GM21529 (cell line): ENCODE data around the gene ONECUT2.
"Not testable (repeated sequence)": the region's sequence is repeated elsewhere in the genome, so short reads cannot be mapped to it uniquely, and the experiment has no call there.

Experiments
- ATAC-seq: cut with Tn5 transposase; IDR thresholded peaks from one replicate; pipeline ENCODE4 v1.9.1; 2021; ENCODE audit not compliant: unreplicated experiment

Gene ONECUT2

DNA sequence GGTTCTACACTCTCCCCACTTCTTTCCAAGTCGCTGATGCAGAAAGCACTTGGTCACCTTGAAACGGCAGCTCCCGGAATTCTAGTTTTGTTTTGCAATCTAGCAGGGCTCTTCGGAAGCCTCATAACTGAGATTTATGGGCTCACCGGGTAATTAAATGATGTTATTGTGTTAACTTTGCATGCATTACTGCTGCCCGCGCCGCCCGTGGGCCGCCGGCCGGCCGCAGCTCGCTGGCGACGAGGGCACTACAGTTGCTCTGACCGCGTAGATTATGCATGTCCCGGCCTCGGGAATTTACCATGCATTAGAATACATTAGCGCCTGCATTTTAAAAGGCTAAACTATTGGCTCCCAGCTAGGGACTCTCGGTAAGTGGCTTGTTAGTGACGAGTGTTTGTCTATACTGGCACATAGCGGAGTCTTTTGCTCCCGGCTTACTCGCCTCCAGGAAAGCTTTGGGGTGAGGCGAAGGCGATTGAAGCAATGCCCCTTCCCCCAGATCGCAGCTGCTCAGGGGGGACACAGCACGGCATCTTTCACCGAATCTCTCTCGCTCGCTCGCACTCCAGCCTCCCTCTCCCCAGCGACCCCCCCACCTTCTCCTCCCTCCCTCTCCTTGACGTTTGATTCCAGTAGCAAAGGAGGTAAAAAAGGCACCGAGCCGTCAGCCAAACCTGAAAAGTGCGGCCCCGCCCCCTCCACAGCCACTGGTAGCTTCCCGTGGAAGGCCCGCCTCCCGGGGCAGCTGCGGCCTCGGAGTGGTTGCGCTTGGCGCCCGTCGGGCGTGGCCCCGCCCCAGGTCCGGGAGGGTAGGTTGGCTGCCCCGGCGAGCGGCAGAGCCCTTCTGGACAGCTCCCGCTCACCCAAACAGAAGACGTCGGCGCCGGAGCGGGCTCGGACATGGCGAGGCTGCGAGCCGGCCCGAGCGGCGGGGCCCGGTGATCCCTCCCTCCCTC lies at the start of gene ONECUT2:
Gene ONECUT2, plus strand, starts transcription at position 839 of the 959 bp plus-strand sequence. CDS start 343 bp downstream, outside the sequence.
- ATAC-seq: peak; percentile 79

DNA sequence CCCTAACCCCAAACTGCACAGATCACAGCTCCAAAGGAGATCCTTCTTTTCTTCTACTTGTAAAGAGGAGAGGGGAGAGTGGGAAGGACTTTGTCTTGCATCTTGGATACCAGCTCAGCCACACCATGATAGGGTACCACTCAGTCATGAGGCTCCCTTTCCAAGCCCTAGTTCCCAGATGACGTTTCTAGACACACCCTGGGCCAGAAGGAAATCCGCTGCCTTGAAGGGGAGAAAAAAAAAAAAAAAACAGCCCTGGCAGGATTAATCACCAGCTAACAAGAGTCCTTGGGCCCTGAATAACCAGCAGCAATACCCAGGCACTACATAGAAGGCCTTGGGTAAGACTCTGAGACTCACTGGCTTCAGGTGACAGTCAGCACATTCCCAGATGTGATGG lies 45.9 kb upstream of the ONECUT2 start:
- ATAC-seq: no peak

DNA sequence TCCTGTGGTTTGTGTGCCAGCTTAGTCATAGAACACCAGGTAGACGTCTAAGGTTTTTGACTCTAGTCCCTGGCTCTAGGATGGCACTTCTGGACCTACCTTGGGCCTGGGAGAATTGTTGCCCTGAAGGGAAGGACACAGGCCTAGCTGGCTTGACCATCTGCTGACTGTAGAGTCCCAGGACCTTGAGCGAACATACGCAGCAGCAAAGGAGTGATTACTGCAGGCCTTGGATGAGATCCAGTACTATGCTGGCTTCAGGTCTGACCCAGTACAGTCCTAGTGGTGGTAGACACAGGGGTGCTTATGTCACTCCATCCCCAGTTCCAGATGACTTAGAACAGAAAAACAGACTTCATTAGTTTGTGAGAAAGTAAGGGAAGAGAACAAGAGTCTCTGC lies 45.1 kb upstream of the ONECUT2 start:
- no peak for ATAC-seq

DNA sequence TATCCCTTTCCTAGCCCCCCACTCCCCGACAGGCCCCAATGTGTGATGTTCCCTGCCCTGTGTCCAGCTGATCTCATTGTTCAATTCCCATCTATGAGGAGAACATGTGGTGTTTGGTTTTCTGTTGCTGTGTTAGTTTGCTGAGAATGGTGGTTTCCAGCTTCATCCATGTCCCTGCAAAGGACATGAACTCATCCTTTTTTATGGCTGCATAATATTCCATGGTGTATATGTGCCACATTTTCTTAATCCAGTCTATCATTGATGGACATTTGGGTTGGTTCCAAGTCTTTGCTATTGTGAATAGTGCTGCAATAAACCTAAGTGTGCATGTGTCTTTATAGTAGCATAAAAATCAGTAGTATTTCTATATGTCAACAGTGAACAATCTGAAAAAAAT lies 40.4 kb upstream of the ONECUT2 start:
- ATAC-seq: not testable (repeated sequence)

DNA sequence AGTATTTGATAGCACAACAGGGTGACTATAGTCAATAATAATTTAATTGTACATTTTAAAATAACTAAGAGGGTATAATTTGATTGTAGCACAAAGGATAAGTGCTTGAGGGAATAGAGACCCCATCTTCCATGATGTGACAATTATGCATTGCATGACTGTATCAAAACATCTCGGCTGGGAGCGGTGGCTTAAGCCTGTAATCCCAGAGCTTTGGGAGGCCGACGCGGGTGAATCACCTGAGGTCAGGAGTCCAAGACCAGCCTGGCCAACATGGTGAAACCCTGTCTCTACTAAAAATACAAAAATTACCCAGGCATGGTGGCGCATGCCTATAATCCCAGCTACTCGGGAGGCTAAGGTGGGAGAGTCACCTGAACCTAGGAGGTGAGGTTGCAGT lies 38.3 kb upstream of the ONECUT2 start:
- not testable (repeated sequence) for ATAC-seq

DNA sequence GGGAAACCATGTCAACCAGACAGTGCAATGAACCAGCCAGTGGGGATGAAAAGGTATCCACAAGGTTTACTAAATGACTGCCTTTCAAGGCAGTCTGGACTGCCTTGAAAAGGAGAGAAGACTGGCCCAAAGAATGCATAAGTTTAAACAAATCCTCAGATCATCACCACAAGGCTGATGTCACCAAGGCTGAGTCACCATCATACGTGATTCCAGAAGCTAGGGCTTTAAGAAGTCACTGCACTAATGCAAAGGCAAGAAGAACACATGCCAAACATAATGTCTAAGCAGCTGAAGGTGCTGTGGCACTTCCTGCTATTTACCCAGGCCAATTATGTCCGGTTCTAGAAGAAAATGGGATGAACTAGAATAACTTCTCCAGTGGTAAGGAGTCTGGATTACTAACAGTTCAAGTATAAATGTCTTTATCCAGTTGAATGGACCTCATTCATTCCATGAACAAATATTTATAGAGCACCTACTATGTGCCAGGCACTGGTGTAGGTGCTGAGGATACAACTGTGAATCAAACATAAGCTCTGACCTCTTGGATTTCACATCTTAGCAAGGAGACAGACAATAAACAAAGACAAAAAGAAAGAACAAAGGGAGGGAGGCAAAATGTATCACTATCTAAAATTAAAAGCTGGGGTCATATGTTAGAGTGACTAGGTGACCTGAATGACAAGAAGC lies 37.6 kb upstream of the ONECUT2 start:
- no peak for ATAC-seq

DNA sequence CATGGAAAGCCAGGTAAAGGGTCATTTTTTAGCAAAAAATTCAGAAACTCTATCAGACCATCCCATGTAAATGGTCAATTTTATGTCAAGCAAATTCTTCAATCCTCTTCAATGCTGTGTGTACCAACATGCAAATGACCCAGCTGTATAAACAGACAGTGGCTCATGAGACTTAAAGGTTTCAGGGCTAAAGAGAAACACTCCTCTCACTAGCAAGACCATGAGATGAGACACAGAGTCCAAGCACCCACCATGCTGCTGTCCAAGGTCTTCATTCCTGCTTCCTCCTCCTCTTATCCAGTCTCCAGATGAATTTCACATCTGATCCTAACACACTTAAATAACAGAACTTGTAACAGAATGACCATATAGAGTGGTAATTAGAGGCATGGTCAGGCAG lies 30.8 kb upstream of the ONECUT2 start:
- no peak for ATAC-seq

DNA sequence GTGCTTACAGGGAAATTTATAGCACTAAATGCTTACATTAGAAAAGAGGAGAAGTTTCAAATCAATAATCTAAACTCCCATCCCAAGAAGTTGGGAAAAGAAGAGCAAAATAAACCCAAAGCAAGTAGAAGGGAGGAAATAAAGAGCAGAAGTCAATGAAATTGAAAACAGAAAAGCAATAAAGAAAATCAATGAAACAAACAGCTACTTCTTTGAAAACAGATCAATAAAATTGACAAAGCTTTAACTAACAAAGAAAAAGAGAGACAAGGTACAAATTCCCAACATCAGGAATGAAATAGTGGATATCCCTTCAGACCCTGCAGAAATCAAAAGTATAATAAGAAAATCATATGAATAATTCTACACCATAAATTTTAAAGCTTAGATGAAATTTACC lies 25.5 kb upstream of the ONECUT2 start:
- no peak for ATAC-seq

DNA sequence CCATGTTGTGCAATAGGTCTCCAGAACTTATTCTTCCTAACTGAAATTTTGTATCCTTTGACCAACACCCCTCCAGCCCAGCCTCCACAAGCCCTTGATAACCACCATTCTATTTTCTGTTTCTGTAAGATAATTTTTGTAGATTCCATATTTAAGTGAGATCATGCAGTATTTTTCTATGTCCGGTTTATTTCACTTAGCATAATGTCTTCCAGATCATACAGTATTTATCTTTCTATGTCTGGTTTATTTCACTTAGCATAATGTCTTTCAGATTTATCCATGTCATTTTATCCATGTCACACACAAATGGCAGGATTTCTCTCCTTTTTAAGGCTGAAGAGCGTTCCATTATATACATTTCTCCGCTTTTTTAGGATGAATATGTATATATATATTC lies 24.4 kb upstream of the ONECUT2 start:
- no peak for ATAC-seq

DNA sequence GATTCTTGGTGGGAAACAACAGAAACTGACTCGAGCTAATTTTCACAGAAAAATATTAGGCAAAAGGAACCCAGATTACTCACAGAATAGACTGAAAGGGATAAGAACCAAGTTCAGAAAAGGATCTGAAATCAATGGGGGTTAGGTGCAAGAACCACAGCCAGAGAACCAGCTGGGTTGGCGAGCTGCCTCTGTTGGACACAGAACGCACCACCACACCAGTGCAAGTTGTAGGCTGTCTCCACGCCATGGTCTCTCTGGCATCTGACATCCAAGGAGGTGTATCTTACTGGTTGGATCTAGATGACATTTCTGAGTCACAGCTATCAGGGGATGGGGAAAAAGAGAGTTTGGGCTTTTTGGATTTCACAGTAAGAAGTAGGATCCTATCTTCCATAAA lies 18.6 kb upstream of the ONECUT2 start:
- ATAC-seq: no peak

DNA sequence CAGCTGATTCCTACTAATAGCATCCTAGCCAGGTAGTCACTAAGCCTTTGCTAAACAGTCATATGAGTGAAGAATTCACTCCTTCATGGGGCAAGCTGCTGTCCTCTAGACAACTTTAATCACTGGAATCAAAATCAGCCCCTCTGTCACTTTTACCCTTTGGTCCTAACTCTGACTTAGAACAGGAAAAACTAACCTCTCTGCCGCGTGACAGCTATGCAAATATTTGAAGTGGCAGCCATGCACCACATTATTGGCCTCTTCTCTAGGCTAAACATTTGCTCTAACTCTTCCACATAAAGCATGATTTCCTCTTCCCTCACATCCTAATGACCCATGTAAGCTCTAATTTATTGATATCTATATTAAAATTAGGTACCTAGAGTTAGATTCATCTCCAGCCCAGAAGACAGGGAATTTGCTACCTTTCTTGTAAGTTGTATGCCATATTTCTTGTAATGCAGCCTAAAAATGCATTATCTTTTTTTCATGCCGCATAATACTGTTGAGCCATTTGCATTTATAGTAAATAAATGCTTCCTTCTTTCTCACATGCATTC lies 12.8 kb upstream of the ONECUT2 start:
- no peak for ATAC-seq

DNA sequence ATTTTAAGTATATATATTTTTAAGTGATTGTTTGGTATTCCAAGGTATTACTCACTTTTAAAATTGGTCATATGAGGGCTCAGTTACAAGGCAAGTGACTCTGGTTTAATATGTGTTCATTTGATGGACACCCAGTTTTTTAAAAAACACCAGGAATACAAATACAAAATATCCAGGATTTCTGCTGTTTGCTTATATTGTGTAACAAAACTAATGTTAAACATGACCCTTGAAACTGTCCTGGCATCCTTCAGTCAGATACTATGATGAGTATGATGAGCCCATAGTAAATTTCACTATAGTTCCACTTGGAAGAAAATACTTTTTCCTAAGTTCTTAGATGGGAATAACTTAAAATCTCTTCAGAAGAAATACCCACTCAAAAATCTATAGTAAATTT lies 11.4 kb upstream of the ONECUT2 start:
- ATAC-seq: no peak

DNA sequence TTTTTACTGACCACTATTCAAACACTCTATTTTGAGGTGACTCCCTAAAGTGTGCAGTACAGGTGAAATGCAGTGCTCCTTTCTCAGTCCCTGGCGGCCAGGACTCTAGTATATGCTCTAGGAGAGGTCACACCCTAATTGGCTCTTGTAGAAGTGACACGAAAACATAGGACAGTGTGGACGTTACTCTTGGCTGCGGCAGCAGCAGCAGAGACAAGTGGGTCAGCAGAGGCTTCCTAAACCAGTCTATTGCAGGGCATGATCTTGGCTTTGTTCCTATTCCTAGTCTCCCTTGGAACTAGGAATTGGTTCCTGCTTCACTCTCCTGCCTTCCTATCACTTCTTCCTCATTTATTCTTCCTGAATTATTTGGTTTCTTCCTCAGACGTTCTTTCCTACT lies 10.1 kb upstream of the ONECUT2 start:
- no peak for ATAC-seq

DNA sequence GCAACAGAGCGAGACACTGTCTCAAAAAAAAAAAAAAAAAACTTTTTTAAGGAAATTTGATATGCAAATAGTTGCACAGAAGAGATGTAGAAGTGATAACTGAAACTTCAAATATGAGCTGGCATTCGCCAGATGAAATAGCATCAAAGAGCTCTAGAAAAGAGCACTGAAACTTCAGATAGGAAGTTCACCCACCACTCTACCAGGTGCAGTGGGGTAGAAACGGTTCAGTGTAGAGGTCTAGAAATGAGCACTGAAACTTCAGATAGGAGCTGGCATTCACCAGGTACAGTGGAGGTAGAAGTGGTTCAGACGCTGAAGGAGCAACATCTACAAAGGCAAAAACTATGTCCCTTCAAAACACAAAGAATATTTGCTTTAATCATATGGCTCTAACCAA lies 9.0 kb upstream of the ONECUT2 start:
- ATAC-seq: no peak

DNA sequence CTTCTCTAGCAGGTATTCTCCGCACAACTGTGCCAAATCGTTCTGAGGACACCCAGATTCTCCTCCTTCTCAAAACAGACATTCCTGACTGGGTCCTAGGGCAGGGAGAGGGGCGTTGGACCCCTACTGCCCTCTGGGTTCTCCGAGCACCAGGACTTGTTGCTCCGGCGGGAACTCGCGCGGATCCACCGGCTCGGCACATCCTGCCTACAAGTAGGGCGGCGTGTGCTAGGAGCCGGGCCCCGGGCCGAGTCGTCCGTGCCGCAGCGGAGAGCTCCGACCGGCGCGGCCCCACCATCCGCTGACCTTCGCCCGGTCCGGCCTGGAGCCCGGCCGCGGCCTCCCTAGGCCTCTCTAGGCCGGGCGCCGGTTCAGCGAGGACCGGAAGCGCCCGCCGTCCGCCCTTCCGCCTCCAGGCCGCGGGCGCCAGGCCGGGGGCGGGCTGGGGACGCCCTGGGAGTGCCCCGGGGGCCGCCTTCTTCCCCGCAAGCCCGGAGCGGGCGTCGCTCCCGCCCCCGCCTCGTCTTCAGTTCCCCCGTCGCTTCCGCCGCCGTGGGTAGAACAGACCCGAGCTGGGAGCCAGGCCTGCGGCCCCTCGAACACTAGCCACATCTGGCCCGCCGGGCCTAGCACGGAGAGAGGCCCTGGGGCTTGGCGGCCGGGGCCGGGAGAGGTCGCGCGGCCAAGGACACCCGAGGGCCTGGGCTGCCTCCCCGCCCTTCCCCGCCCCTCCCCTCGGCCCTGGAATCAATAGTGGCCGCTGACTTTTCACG lies 7.6 kb upstream of the ONECUT2 start:
- no peak for ATAC-seq

DNA sequence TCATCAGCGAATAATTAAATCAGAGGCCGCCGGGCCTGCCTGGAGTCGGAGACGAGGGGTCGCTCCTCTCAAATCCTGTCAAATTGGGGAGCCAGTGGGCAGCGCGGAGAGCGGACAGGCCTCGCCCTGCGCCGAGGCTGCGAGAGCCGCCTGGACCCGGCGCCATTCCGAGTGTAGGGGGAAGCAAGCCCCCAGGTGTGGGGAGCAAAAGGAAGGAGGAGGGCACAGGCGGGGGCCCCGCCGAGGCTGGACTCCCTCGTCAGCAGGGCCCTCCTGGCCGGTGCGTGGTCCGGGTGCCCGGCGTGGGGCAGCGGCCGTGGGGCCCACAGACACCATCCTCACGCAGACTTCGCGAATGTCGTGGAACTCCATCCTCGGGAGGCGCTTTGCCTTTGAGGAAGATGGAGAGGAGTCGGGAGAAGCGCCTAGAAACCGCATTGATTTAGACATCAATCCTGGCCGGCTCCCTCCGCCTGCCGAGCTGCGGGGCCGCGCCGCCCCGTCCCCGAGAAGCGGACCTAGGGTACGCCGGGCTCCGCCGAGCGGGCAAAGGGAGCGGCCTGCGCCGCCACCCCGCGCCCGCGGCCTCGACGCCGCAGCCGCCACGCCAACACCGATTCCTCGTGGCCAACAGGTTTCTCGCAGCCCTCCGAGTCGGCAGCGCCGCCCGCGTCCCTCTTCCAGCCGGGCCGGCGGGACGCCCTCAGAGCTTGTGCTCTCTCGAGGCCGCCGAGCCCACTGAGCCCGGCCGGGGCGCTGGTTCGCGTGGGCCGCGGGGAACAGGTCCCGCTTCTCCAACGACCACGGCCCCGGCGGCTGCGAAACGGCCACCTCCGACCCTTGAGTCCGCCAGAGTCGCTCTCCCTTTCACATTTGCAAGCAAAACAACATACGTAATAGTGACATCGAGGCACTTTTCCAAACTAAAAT lies 6.7 kb upstream of the ONECUT2 start:
- ATAC-seq: no peak

DNA sequence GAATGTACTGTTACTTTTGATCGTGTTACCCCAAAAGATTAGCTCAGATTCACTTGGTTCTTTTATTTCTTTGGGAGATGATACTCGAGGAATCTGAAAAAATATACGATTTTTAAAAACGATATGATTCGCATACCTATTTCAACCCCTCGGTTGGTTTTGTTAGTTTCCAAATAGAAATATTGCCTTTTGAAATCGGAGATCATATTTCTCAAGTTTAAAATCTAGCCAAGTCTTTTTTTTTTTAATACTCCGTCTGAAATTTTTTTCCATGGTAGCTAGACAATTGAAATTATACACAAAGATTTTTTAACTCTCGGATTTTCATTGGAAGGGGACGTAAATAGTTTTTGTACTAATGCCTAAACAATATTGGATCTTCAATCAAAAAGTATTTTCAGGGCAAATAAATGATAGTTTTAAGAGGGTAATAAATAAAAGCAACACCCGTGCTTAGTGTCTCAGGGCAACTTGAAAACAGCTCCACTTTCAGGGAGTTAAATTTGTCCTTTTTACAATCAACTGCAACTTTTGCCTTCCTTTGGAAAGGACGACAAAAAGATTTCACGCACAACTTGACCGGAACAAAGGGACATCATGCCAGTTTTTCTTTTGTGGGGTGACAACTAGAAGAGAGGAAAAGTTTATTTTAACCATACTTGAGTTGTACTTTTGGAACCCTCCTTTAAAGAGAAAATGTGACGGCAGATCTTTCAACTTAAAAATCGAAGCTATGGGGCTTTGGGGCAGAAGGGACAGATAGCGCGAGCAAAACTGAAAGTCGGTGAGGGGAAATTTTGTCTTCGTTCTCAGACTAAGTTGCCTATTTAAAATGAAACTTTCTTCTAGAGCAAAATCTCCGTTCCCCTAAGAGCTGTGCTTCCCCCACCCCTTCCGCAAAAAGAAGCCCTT lies 5.8 kb upstream of the ONECUT2 start:
- no peak for ATAC-seq

DNA sequence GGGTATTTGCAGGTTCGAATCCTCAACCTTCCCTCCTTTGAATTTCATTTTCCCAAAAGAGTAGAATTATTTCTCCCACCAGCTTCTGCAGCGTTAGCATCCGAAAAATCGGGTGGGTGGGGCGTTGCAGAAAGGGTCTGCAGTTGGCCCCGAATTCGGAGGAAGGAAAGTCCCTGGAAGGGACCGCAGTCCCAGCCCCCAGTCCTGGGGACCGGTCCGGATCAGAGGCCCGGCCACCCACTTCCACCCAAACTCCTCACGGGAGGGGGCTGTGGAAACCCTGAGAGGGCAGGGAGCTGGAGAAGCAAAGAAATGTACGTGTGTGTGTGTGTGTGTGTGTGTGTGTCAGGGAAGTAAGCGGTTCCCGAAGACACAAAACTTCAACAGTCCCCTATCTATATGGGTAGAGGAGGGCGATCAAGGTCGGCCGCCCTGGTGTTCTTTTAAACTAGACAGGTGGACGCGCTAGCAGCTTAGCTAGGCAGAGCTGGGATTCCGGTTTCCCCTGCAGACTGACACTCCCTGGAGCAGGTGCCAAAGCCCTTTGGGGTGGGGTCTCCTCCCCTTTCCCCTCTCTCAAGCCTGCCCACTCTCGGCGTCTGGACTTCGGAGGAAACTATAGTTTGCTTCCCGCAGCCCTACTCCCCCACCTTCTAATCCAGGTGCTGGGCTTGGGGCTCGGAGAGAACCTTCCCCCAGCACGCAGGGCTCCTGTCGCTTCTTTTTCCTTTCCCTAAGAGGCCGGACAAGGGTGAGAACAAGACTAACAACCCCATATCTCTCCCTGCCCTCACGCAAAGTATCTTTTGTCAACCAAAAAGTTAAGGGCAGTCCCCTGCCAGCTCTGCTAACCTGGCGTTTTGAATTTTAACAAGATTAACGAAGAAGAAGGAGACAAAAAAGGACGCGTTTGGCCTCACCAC lies 4.8 kb upstream of the ONECUT2 start:
- no peak for ATAC-seq
